Astrocyte (in vitro differentiated cells and primary cell): ENCODE measurements around the gene GALNT2. TPM values are rescaled to one million over a fixed set of nuclear protein-coding genes. Genes with fewer than 3 reads are reported as not detected.

ENCODE experiments used
- DNase-seq: peaks from one replicate; pipeline ENCODE4 v3.0.0-alpha.2; 2010; ENCODE audit warnings: low read depth
- FAIRE-seq: peaks from 2 replicates; lab custom pipeline; 2011; peaks lifted over from hg19 to GRCh38; lab: Jason Lieb, UNC
- H2AFZ ChIP-seq: 2 replicates; pipeline ENCODE4 v1.6.0; 2012; ENCODE audit warnings: low read depth, low read length, inconsistent platforms
- H3K27ac ChIP-seq: 2 replicates; pipeline ENCODE4 v1.5.1; 2011; ENCODE audit warnings: low read depth, low read length, inconsistent platforms
- H3K27me3 ChIP-seq: 2 replicates; pipeline ENCODE4 v1.6.0; 2011; ENCODE audit warnings: low read length, inconsistent platforms; ENCODE audit not compliant: insufficient read depth
- H3K36me3 ChIP-seq: 2 replicates; pipeline ENCODE4 v1.5.1; 2011; ENCODE audit warnings: low read length, inconsistent platforms; ENCODE audit not compliant: insufficient read depth
- H3K4me1 ChIP-seq: 2 replicates; pipeline ENCODE4 v1.5.1; 2011; ENCODE audit warnings: low read length, inconsistent platforms; ENCODE audit not compliant: insufficient read depth
- H3K4me2 ChIP-seq: 2 replicates; pipeline ENCODE4 v1.6.0; 2012; ENCODE audit warnings: low read length, inconsistent platforms
- H3K4me3 ChIP-seq: 2 replicates; pipeline ENCODE4 v1.5.1; 2011; ENCODE audit warnings: low read depth, mild to moderate bottlenecking, low read length, inconsistent platforms; ENCODE audit not compliant: insufficient read depth
- H3K79me2 ChIP-seq: 2 replicates; pipeline ENCODE4 v1.6.0; 2012; ENCODE audit warnings: mild to moderate bottlenecking, low read length, inconsistent platforms; ENCODE audit not compliant: insufficient read depth
- H3K9ac ChIP-seq: 2 replicates; pipeline ENCODE4 v1.6.0; 2012; ENCODE audit warnings: mild to moderate bottlenecking, low read length, inconsistent platforms
- H3K9me3 ChIP-seq: 2 replicates; pipeline ENCODE4 v1.5.1; 2012; ENCODE audit warnings: low read depth, mild to moderate bottlenecking, low read length, inconsistent platforms; ENCODE audit not compliant: insufficient read depth
- H4K20me1 ChIP-seq: 2 replicates; pipeline ENCODE4 v1.6.0; 2012; ENCODE audit warnings: low read length, inconsistent platforms; ENCODE audit not compliant: insufficient read depth
- H3K27ac Mint-ChIP-seq: one replicate; pipeline ENCODE4 v1.8.0; 2021; ENCODE audit warnings: mild to moderate bottlenecking, mixed read lengths; ENCODE audit not compliant: unreplicated experiment
- H3K27me3 Mint-ChIP-seq: one replicate; pipeline ENCODE4 v1.8.0; 2021; ENCODE audit warnings: low read depth, mixed read lengths; ENCODE audit not compliant: unreplicated experiment
- H3K36me3 Mint-ChIP-seq: one replicate; pipeline ENCODE4 v1.8.0; 2021; ENCODE audit warnings: low read depth, mixed read lengths; ENCODE audit not compliant: unreplicated experiment
- H3K4me1 Mint-ChIP-seq: one replicate; pipeline ENCODE4 v1.8.0; 2021; ENCODE audit warnings: low read depth, mixed read lengths; ENCODE audit not compliant: unreplicated experiment
- H3K4me3 Mint-ChIP-seq: one replicate; pipeline ENCODE4 v1.8.0; 2021; ENCODE audit warnings: mild to moderate bottlenecking, moderate library complexity, mixed read lengths; ENCODE audit not compliant: unreplicated experiment
- H3K9me3 Mint-ChIP-seq: one replicate; pipeline ENCODE4 v1.8.0; 2021; ENCODE audit warnings: mild to moderate bottlenecking, mixed read lengths; ENCODE audit not compliant: unreplicated experiment
- CTCF ChIP-seq: IDR thresholded peaks from 2 replicates; pipeline ENCODE4 v1.5.1; 2011; ENCODE audit warnings: low read depth, mild to moderate bottlenecking, inconsistent platforms, low read length, moderate library complexity; ENCODE audit not compliant: insufficient read depth
- EZH2 ChIP-seq: IDR thresholded peaks from 2 replicates; pipeline ENCODE4 v1.6.1; 2012; ENCODE audit warnings: mild to moderate bottlenecking, low read length, inconsistent platforms; ENCODE audit not compliant: insufficient read depth
- total RNA-seq: library from RNA; stranded (reverse); gene quantifications from 2 replicates; pipeline ENCODE4 v1.2.1, GENCODE V29; 2021

The GALNT2 gene
- total RNA-seq, 1 donor from 2014 or later = 507 TPM

DNA sequence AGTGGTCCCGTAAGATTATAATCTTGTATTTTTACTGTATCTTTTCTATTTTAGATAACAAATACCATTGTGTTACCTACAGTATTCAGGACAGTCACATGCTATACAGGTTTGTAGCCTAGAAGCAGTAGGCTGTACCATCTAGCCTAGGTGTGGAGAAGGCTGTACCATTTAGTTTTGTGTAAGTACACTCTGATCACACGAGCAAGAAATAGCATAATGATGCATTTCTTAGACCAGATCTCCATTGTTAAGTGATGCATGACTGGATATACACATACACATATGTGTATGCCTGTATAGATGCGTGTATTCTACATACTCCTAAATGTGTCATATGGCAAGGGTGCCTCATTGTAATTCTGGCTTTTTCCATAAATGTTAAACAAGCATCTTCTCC is 33.9 kb downstream of the GALNT2 start:
- TF ChIP-seq EZH2 = no peak
- no peak for TF ChIP-seq CTCF
- peaks cover 40% of the 10 kb centered on the region for H3K4me1 ChIP-seq
- Mint-ChIP-seq H3K4me3 (no peak overlapping the region), H3K9me3 (no peaks in the 10 kb centered on the region), H3K27me3 (no peaks in the 10 kb centered on the region), H3K27ac (peak overlapping the region; percentile 28), H3K36me3 (peaks cover 27% of the 10 kb centered on the region), H3K4me1 (peaks cover 68% of the 10 kb centered on the region)
- peaks cover 83% of the 10 kb centered on the region for H3K79me2 ChIP-seq
- H2AFZ ChIP-seq = no peak overlapping the region
- DNase-seq = no peak
- no peak overlapping the region for H3K4me2 ChIP-seq
- H3K27ac ChIP-seq = no peak overlapping the region
- H3K9me3 ChIP-seq = no peaks in the 10 kb centered on the region
- FAIRE-seq = no peak
- H3K4me3 ChIP-seq = no peak overlapping the region
- peaks cover 45% of the 10 kb centered on the region for H4K20me1 ChIP-seq
- no peaks in the 10 kb centered on the region for H3K27me3 ChIP-seq
- H3K36me3 ChIP-seq = no peaks in the 10 kb centered on the region
- H3K9ac ChIP-seq = no peak overlapping the region

DNA sequence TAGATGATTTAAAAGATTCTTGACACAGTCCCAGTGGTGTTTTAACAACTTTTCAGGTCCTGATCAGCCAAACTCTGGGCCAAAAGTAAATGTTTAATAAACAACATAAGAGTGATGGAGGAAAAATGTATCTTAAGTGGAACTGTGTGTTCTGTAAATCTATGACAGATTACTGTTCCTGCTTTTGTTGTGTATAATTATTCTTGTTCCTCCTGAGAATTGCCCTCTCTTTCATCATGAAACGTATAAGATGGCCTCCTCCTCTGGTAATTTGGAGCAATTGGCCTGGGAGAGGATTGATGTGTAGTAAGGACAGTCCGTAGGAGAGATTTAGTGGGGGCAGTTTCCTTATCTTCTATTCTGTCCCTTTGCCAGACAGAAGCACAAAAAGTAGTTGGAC is 34.5 kb downstream of the GALNT2 start:
- no peak overlapping the region for H2AFZ ChIP-seq
- peaks cover 83% of the 10 kb centered on the region for H3K79me2 ChIP-seq
- no peaks in the 10 kb centered on the region for H3K36me3 ChIP-seq
- no peak for FAIRE-seq
- Mint-ChIP-seq H3K4me1 (peaks cover 69% of the 10 kb centered on the region), H3K9me3 (no peaks in the 10 kb centered on the region), H3K27ac (peak overlapping the region; percentile 62), H3K36me3 (peaks cover 23% of the 10 kb centered on the region), H3K4me3 (no peak overlapping the region), H3K27me3 (no peaks in the 10 kb centered on the region)
- no peak for DNase-seq
- H3K27me3 ChIP-seq = no peaks in the 10 kb centered on the region
- TF ChIP-seq EZH2 (no peak), CTCF (no peak)
- no peaks in the 10 kb centered on the region for H3K9me3 ChIP-seq
- no peak overlapping the region for H3K9ac ChIP-seq
- H3K4me1 ChIP-seq = peaks cover 47% of the 10 kb centered on the region
- peaks cover 47% of the 10 kb centered on the region for H4K20me1 ChIP-seq
- H3K27ac ChIP-seq = no peak overlapping the region
- no peak overlapping the region for H3K4me3 ChIP-seq
- H3K4me2 ChIP-seq = no peak overlapping the region

DNA sequence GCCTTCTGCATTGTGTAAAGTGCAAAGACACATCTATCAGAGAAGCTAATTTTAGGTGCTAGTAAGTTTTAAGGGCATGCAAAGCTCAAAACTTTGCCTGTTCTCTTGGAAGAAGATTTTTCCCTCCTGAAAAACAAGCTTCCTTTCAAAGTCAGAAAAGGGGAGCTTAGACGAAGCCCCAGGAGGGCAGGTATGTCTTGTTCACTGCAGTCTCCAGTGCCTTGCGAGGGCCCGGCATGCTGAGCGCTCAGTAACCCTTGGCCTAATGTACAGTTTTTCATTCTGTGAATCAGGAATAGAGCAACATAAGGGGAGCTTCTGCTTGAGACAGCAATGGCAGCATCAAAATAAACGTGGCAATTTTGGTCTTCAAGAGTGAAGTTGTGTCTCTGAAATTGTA is 35.0 kb downstream of the GALNT2 start:
- no peak for DNase-seq
- no peaks in the 10 kb centered on the region for H3K27me3 Mint-ChIP-seq
- peaks cover 22% of the 10 kb centered on the region for H3K36me3 Mint-ChIP-seq
- no peak overlapping the region for H3K4me3 ChIP-seq
- FAIRE-seq = no peak
- H3K27me3 ChIP-seq = no peaks in the 10 kb centered on the region
- peaks cover 50% of the 10 kb centered on the region for H4K20me1 ChIP-seq
- H3K9ac ChIP-seq = no peak overlapping the region
- peaks cover 84% of the 10 kb centered on the region for H3K79me2 ChIP-seq
- H3K9me3 ChIP-seq = no peaks in the 10 kb centered on the region
- H3K4me3 Mint-ChIP-seq = peak overlapping the region; percentile 23
- peak overlapping the region; percentile 6 for H3K27ac Mint-ChIP-seq
- no peak overlapping the region for H3K27ac ChIP-seq
- peaks cover 74% of the 10 kb centered on the region for H3K4me1 Mint-ChIP-seq
- no peaks in the 10 kb centered on the region for H3K9me3 Mint-ChIP-seq
- no peak overlapping the region for H2AFZ ChIP-seq
- H3K4me1 ChIP-seq = peaks cover 50% of the 10 kb centered on the region
- H3K36me3 ChIP-seq = no peaks in the 10 kb centered on the region
- TF ChIP-seq EZH2 (no peak), CTCF (no peak)
- no peak overlapping the region for H3K4me2 ChIP-seq
